ENCODE data around the gene SORBS2.

DNA sequence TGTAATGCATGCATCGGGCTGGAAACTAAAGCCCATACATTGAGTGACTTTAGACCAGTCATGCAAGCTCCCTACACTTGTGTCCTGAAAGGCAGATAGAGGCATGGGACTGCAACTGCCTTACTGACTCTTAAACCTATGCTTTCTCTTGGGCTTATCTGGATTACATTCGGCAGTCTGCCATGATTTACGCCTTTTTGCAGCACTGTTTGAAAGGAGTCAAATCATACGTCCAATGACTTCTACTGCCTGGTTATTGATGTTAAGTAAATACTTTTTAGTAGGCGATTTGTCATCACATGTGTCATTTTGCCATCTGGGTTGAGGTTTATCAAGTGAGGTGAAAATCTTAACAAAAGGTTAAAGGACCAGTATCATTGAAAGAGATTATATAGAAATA, 31.5 kb downstream of the SORBS2 start:
- TF ChIP-seq POLR2AphosphoS5 (IDR thresholded peaks at IDR 0.05; ENCODE audit: low read depth, low read length) (no peak), TAF1 (IDR thresholded peaks at IDR 0.05; ENCODE audit: low read depth, low read length) (no peak), POLR2A (IDR thresholded peaks at IDR 0.05; ENCODE audit: low read depth, low read length) (no peak), POU2F2 (IDR thresholded peaks at IDR 0.05; ENCODE audit: low read depth, low read length) (no peak), SPI1 (IDR thresholded peaks at IDR 0.05; ENCODE audit: low read depth, low read length) (no peak), PAX5 (IDR thresholded peaks at IDR 0.05; ENCODE audit: insufficient read depth, low read length, severe bottlenecking) (no peak)

All from GM12891 (cell line).